Natural killer cell (primary cell): ENCODE measurements around the gene FBXW2. TPM values are rescaled to one million over a fixed set of nuclear protein-coding genes. Genes with fewer than 3 reads are reported as not detected.

ENCODE experiments used
- ATAC-seq, 3 donors: fragments of 150-1000 bp in 2 of 3; fragments of 200-7000 bp in 1 of 3; cut with Tn5 transposase; 1 replicate in 1 of 3; 2 replicates in 2 of 3; pipeline ENCODE4 v1.10.0; 2021; ENCODE audit warnings: mild to moderate bottlenecking in 2 of 3, moderate library complexity in 2 of 3
- DNase-seq, 2 donors: peaks; one replicate each; pipeline versions ENCODE4 v3.0.0 to v3.0.0-alpha.2; 2013 to 2021; ENCODE audit warnings: mixed read lengths in 1 of 2
- H3K27ac ChIP-seq: one replicate; pipeline ENCODE4 v1.5.1; 2013; ENCODE audit warnings: mild to moderate bottlenecking, low read length
- H3K27me3 ChIP-seq: one replicate; pipeline ENCODE4 v1.6.1; 2013; ENCODE audit warnings: low read length; ENCODE audit not compliant: control insufficient read depth, insufficient read depth
- H3K36me3 ChIP-seq: one replicate; pipeline ENCODE4 v1.6.1; 2013; ENCODE audit warnings: low read length; ENCODE audit not compliant: control insufficient read depth, insufficient read depth
- H3K4me1 ChIP-seq: one replicate; pipeline ENCODE4 v1.6.1; 2013; ENCODE audit warnings: low read length; ENCODE audit not compliant: control insufficient read depth, insufficient read depth
- H3K4me3 ChIP-seq: one replicate; pipeline ENCODE4 v1.5.1; 2013; ENCODE audit warnings: low read length
- H3K9me3 ChIP-seq: one replicate; pipeline ENCODE4 v1.6.1; 2013; ENCODE audit warnings: low read length; ENCODE audit not compliant: control insufficient read depth, insufficient read depth
- H3K27ac Mint-ChIP-seq, 2 donors: one replicate each; pipeline ENCODE4 v1.8.0; 2022; ENCODE audit warnings: mild to moderate bottlenecking in 2 of 2, mixed read lengths in 2 of 2, moderate library complexity in 1 of 2
- H3K27me3 Mint-ChIP-seq, 2 donors: one replicate each; pipeline ENCODE4 v1.8.0; 2022; ENCODE audit warnings: low read depth in 2 of 2, mixed read lengths in 2 of 2
- H3K36me3 Mint-ChIP-seq: one replicate; pipeline ENCODE4 v1.8.0; 2022; ENCODE audit warnings: mixed read lengths
- H3K4me1 Mint-ChIP-seq, 2 donors: one replicate each; pipeline ENCODE4 v1.8.0; 2022; ENCODE audit warnings: mixed read lengths in 2 of 2
- H3K4me3 Mint-ChIP-seq: one replicate; pipeline ENCODE4 v1.8.0; 2022; ENCODE audit warnings: mild to moderate bottlenecking, moderate library complexity, mixed read lengths
- H3K9me3 Mint-ChIP-seq, 2 donors: one replicate each; pipeline ENCODE4 v1.8.0; 2022; ENCODE audit warnings: mixed read lengths in 2 of 2
- CTCF ChIP-seq: fragments of 200-600 bp; IDR thresholded peaks from one replicate; pipeline ENCODE4 v1.8.0; 2022; ENCODE audit warnings: antibody characterized with exemption
- WGBS: methylation state at CpG from one replicate; pipeline ENCODE4 v1.1.7; 2013; ENCODE audit warnings: missing lambda C conversion rate; ENCODE audit not compliant: insufficient coverage; 5-methylcytosine and 5-hydroxymethylcytosine counted together
- intact Hi-C: fragments of 100-400 bp; cut with micrococcal nuclease; formaldehyde crosslinking; loops from one replicate; pipeline ENCODE4 v1.14.2; 2022
- total RNA-seq, 4 donors: library from RNA; stranded (reverse); fragments of 120-200 nt in 1 of 4; gene quantifications; one replicate each; pipeline versions ENCODE4 v1.2.3 to v1.2.4, GENCODE V29; 2013 to 2022

The FBXW2 gene
- 100 to 1,000 TPM in 1 of 3 donors, 10 to 100 TPM in 2; 88.3 to 122 (median 92.6) TPM for total RNA-seq
- total RNA-seq (2013): 56.3 TPM

- H3K4me1 Mint-ChIP-seq: peaks cover 51 to 52% of the 10 kb centered on the region in 2 donors
- peaks cover 15% of the 10 kb centered on the region for H3K4me1 ChIP-seq
- H3K4me3 Mint-ChIP-seq: peak within 1 kb of the TSS; percentile 94
- H3K27ac Mint-ChIP-seq: peak within 1 kb of the TSS; percentile 87 to 96
- no peaks in the 10 kb centered on the region for H3K27me3 ChIP-seq
- peak within 1 kb of the TSS; percentile 76 for H3K4me3 ChIP-seq
- H3K36me3 Mint-ChIP-seq: no peaks in the 10 kb centered on the region
- H3K27ac ChIP-seq: peak within 1 kb of the TSS; percentile 78
- under 1% methylated on average over 71 of the region's 72 CpGs for WGBS
- intact Hi-C loops: loop anchor here (2.0 to 5.0 kb wide), 2 partner anchors 50 to 144 kb away; partner anchors contain the start of gene PSMD5
- H3K9me3 Mint-ChIP-seq: no peaks in the 10 kb centered on the region
- no peaks in the 10 kb centered on the region for H3K9me3 ChIP-seq
- H3K36me3 ChIP-seq: peaks cover 4% of the 10 kb centered on the region
- peak; percentile 85 to 92 (median 87) for ATAC-seq
- DNase-seq: peak; percentile 75 to 92
- no peaks in the 10 kb centered on the region for H3K27me3 Mint-ChIP-seq
- TF ChIP-seq CTCF: no peak
Measured at GRCh38 chr9:120792898-120793765, at the start of gene FBXW2. Gene FBXW2, minus strand, starts transcription at chr9:120793416. Its CDS starts 5,158 bp downstream, at chr9:120788258.

- H3K9me3 ChIP-seq: no peaks in the 10 kb centered on the region
- TF ChIP-seq CTCF: no peak
- ATAC-seq (peak; percentile 2 to 14 (median 5)), DNase-seq (no peak)
- 66% methylated on average over 18 of the region's 18 CpGs for WGBS
- Mint-ChIP-seq H3K9me3 (no peaks in the 10 kb centered on the region), H3K4me1 (peaks cover 58 to 62% of the 10 kb centered on the region in 2 donors), H3K27ac (peak overlapping the region; percentile 98 to 99), H3K36me3 (no peaks in the 10 kb centered on the region), H3K27me3 (no peaks in the 10 kb centered on the region), H3K4me3 (peak overlapping the region; percentile 99)
- H3K27ac ChIP-seq: peak overlapping the region; percentile 92
- H3K4me1 ChIP-seq: peaks cover 28% of the 10 kb centered on the region
- peak overlapping the region; percentile 85 for H3K4me3 ChIP-seq
- peaks cover 11% of the 10 kb centered on the region for H3K36me3 ChIP-seq
- intact Hi-C loops: loop anchor here (2.0 to 5.0 kb wide), 3 partner anchors 49 to 233 kb away; partner anchors contain the start of genes CNTRL, FBXW2 and TRAF1
- H3K27me3 ChIP-seq: no peaks in the 10 kb centered on the region
Measured at GRCh38 chr9:120841930-120842684, 48.9 kb upstream of the FBXW2 start.

GRCh38 chr9:120839146-120839545 is 45.9 kb upstream of the FBXW2 start:
- WGBS: 70% methylated on average over 2 of the region's 2 CpGs
- H3K9me3 Mint-ChIP-seq: no peaks in the 10 kb centered on the region
- H3K36me3 Mint-ChIP-seq: no peaks in the 10 kb centered on the region
- H3K27ac Mint-ChIP-seq: peak overlapping the region in 1 of 2 donors; percentile 29
- Histone ChIP-seq H3K4me1 (peaks cover 23% of the 10 kb centered on the region), H3K4me3 (no peak overlapping the region), H3K36me3 (peaks cover 11% of the 10 kb centered on the region), H3K27ac (no peak overlapping the region), H3K27me3 (no peaks in the 10 kb centered on the region), H3K9me3 (no peaks in the 10 kb centered on the region)
- H3K4me1 Mint-ChIP-seq: peaks cover 45 to 47% of the 10 kb centered on the region in 2 donors
- no peak for TF ChIP-seq CTCF
- no peaks in the 10 kb centered on the region for H3K27me3 Mint-ChIP-seq
- peak overlapping the region; percentile 51 for H3K4me3 Mint-ChIP-seq
- intact Hi-C loops: no loop called here
- ATAC-seq: no peak
- no peak for DNase-seq
